HFFc6 (cell line): ENCODE data around the gene SLC12A9. TPM values are rescaled to one million over a fixed set of nuclear protein-coding genes. Genes with fewer than 3 reads are reported as not detected.

Experiments used
- DNase-seq: peaks from one replicate; pipeline ENCODE4 v3.0.0-alpha.2; 2018
- H3K27ac Mint-ChIP-seq: 2 replicates; pipeline ENCODE4 v1.8.0; 2020; ENCODE audit warnings: mild to moderate bottlenecking, mixed read lengths
- H3K27me3 Mint-ChIP-seq: 2 replicates; pipeline ENCODE4 v1.8.0; 2021; ENCODE audit warnings: mild to moderate bottlenecking, moderate library complexity, mixed read lengths; ENCODE audit not compliant: insufficient read depth
- H3K36me3 Mint-ChIP-seq: 2 replicates; pipeline ENCODE4 v1.8.0; 2021; ENCODE audit warnings: low read depth, mixed read lengths
- H3K4me1 Mint-ChIP-seq: 2 replicates; pipeline ENCODE4 v1.8.0; 2020; ENCODE audit warnings: low read depth, mixed read lengths
- H3K4me3 Mint-ChIP-seq: 2 replicates; pipeline ENCODE4 v1.8.0; 2020; ENCODE audit warnings: mild to moderate bottlenecking, moderate library complexity, mixed read lengths
- H3K9me3 Mint-ChIP-seq: 2 replicates; pipeline ENCODE4 v1.8.0; 2020; ENCODE audit warnings: mild to moderate bottlenecking, mixed read lengths
- total RNA-seq, 6 experiments: library from RNA; stranded (reverse); fragmentation: NEBNext Ultra II Directional; extraction: Animal tissue kit (Norgen Biotek cat#: 25700); gene quantifications; 2 replicates in 1 of 6; 3 replicates in 5 of 6; pipeline ENCODE4 v1.2.3, GENCODE V29; 2021
- TF ChIP-seq, protein P1 (sequence below): fragments of 200-600 bp; sonication (generic); IDR thresholded peaks from 2 replicates; pipeline ENCODE4 v1.5.0; 2021; ENCODE audit warnings: antibody characterized with exemption, mild to moderate bottlenecking

Gene SLC12A9
- total RNA-seq, 6 experiments from 2014 or later, result 19.3 to 26.2 (median 21.7) TPM

DNA sequence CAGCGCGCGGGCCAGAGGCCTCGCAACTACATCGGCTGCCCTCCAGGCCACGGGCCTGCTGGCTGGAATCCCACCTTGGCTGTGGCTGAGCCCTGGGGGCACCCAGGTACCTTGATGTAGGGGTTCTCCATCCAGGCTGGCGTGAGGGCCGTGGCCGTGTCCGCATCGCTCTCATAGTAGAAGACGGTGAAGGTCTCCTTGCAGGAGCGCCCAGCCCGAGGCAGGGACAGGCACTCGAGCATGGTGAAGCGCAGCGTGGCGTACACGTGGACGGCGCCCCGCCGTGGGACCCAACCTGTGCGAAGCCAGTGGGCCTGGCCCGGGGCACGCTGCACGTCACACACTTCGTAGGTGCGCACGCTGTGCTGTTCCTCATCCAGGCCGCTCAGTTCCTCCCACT is 29.0 kb upstream of the SLC12A9 start:
- no peak for DNase-seq
- Mint-ChIP-seq H3K4me1 (peaks cover 28% of the 10 kb centered on the region), H3K27me3 (peaks cover 18% of the 10 kb centered on the region), H3K27ac (no peak overlapping the region), H3K4me3 (no peak overlapping the region), H3K9me3 (no peaks in the 10 kb centered on the region), H3K36me3 (no peaks in the 10 kb centered on the region)
- TF ChIP-seq, protein P1, sequence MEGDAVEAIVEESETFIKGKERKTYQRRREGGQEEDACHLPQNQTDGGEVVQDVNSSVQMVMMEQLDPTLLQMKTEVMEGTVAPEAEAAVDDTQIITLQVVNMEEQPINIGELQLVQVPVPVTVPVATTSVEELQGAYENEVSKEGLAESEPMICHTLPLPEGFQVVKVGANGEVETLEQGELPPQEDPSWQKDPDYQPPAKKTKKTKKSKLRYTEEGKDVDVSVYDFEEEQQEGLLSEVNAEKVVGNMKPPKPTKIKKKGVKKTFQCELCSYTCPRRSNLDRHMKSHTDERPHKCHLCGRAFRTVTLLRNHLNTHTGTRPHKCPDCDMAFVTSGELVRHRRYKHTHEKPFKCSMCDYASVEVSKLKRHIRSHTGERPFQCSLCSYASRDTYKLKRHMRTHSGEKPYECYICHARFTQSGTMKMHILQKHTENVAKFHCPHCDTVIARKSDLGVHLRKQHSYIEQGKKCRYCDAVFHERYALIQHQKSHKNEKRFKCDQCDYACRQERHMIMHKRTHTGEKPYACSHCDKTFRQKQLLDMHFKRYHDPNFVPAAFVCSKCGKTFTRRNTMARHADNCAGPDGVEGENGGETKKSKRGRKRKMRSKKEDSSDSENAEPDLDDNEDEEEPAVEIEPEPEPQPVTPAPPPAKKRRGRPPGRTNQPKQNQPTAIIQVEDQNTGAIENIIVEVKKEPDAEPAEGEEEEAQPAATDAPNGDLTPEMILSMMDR, result no peak

GRCh38 chr7:100824499-100825214 is 27.9 kb upstream of the SLC12A9 start:
- H3K27me3 Mint-ChIP-seq, result peaks cover 24% of the 10 kb centered on the region
- no peaks in the 10 kb centered on the region for H3K36me3 Mint-ChIP-seq
- no peak for DNase-seq
- TF ChIP-seq, protein P1, result no peak
- no peaks in the 10 kb centered on the region for H3K9me3 Mint-ChIP-seq
- no peak overlapping the region for H3K27ac Mint-ChIP-seq
- H3K4me1 Mint-ChIP-seq, result peaks cover 28% of the 10 kb centered on the region
- peak overlapping the region; percentile 91 for H3K4me3 Mint-ChIP-seq

- Mint-ChIP-seq H3K4me3 (peak overlapping the region; percentile 91), H3K27ac (no peak overlapping the region), H3K27me3 (peaks cover 24% of the 10 kb centered on the region), H3K4me1 (peaks cover 28% of the 10 kb centered on the region), H3K36me3 (no peaks in the 10 kb centered on the region), H3K9me3 (no peaks in the 10 kb centered on the region)
- TF ChIP-seq, protein P1, result no peak
- DNase-seq, result no peak
These were observed 27.3 kb upstream of the SLC12A9 start for GRCh38 chr7:100825215-100825671.

DNA sequence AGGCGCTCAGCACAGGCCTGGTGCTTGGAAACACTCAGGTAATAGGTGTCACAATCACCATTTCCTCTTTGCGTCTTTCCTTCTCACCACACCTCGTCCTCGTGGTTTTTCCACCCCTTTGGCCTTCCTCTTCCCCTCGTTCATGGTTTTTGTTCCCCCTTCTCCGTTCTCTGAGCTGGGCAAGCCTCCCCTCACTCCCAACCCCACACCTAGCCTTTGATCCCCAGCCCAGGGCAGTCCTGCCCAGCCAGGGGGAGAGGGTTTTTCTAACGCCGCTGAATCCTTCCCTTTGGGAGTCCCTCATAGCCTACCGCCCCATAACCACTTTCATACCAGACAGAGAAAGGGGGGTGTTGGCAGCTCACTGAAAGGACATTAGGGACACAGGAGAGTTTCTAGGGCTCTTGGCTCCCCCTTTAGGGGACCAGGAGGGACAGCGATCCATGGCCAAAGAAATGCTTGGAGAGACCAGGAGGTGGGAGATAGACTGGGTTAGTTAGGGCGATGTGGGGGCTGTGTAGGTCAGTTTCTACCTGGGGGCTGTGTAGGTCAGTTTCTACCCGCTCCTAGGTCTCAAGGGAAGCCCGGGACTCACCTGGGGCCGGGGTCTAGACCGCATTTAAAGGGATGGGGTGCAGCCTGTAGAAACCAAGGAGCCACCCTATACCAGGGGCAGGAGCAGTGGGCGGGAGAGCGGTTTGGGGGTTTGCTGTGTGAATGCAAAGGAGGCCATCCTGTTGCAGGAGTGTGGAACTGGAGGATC is 26.6 kb upstream of the SLC12A9 start:
- peak overlapping the region; percentile 59 for H3K27ac Mint-ChIP-seq
- H3K4me1 Mint-ChIP-seq, result peaks cover 28% of the 10 kb centered on the region
- H3K4me3 Mint-ChIP-seq, result peak overlapping the region; percentile 91
- no peaks in the 10 kb centered on the region for H3K36me3 Mint-ChIP-seq
- no peaks in the 10 kb centered on the region for H3K9me3 Mint-ChIP-seq
- H3K27me3 Mint-ChIP-seq, result peaks cover 27% of the 10 kb centered on the region
- peak; percentile 49 for DNase-seq
- TF ChIP-seq, protein P1, result peak; percentile 52

DNA sequence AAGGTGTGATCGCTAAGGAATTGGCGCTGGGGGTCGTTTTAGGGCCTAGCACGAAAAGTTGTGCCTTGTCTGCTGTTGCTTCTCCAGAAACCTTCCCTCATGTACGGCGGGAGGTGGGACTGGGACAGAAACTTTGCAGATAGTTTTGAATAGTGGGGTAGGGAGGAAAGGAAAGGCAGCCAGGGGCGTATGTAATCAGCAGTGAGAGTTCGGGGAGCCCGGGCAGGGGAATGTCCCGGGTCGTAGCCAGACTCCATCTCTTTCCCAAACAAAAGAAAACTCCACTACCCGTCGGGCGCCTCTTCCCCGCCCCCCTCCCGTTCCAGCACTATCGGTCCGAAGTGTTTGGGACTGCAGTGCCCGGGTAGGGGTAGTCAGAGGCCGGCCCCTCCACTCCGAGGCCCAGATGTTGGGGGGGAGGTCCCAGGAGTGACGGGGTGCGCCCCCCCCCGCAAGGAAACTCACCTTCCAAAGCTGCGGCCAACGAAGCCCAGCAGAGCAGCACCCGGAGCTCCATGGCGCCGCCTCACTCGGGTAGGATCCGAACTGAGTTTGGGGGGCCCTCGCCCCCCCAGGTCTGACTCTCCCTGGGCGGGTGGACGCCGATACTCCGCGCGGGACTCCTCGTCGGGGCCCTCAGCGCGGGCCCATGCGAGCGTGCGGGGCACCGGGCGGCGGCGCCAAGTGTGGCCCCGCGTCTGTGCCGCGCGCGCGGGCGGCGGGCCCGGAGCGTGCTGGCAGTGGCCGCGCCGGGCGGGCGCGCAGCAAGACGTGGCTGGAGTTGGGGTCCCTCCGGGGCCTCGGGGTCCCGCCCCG is 25.8 kb upstream of the SLC12A9 start:
- H3K4me1 Mint-ChIP-seq, result peaks cover 28% of the 10 kb centered on the region
- peak overlapping the region; percentile 59 for H3K27ac Mint-ChIP-seq
- DNase-seq, result no peak
- H3K27me3 Mint-ChIP-seq, result peaks cover 29% of the 10 kb centered on the region
- H3K9me3 Mint-ChIP-seq, result no peaks in the 10 kb centered on the region
- peak overlapping the region; percentile 91 for H3K4me3 Mint-ChIP-seq
- TF ChIP-seq, protein P1, result no peak
- H3K36me3 Mint-ChIP-seq, result no peaks in the 10 kb centered on the region
